IMR-90 (cell line): ENCODE results near the gene NAPB. TPM values are rescaled to one million over a fixed set of nuclear protein-coding genes. Genes with fewer than 3 reads are reported as not detected.

Source experiments
- ATAC-seq: fragments of 200-7000 bp; cut with Tn5 transposase; 2 replicates; pipeline ENCODE4 v1.9.1; 2020; ENCODE audit warnings: low read depth, mild to moderate bottlenecking, moderate library complexity
- BruUV-seq: library from RNA; stranded (reverse); fragments of 400-500 nt; replicated peaks from 2 replicates; lab custom pipeline; 2021; lab: Mats Ljungman, UMichigan
- CTCF ChIA-PET: fragments of 300-600 bp; formaldehyde crosslinking; extraction: SDS; loops from one replicate; lab custom pipeline; 2021; ENCODE audit warnings: antibody characterized with exemption; lab: Yijun Ruan, JAX
- POLR2A ChIA-PET: fragments of 300-600 bp; sonication (Branson Sonifier 250); formaldehyde crosslinking; loops from one replicate; lab custom pipeline; 2022; ENCODE audit warnings: antibody characterized with exemption; ENCODE audit not compliant: unreplicated experiment; lab: Charles Lee
- DNase-seq: peaks from one replicate; pipeline ENCODE4 v3.0.0; 2013
- H2AFZ ChIP-seq: replicated peaks from 2 replicates; pipeline ENCODE3; 2013; ENCODE audit warnings: low read length, mild to moderate bottlenecking; ENCODE audit not compliant: poor library complexity
- H2AK5ac ChIP-seq: 2 replicates; pipeline ENCODE4 v1.6.1; 2013; ENCODE audit warnings: low read depth, low read length, inconsistent platforms
- H2AK9ac ChIP-seq: replicated peaks from 2 replicates; pipeline ENCODE3; 2013; ENCODE audit warnings: mild to moderate bottlenecking, low read depth, low read length, moderate library complexity; ENCODE audit not compliant: poor library complexity
- H2BK120ac ChIP-seq: 2 replicates; pipeline ENCODE4 v1.6.1; 2013; ENCODE audit warnings: low read depth, low read length, inconsistent platforms
- H2BK15ac ChIP-seq: 3 replicates; pipeline ENCODE4 v1.6.1; 2013; ENCODE audit warnings: low read depth, low read length, inconsistent platforms
- H2BK20ac ChIP-seq: 2 replicates; pipeline ENCODE4 v1.6.1; 2013; ENCODE audit warnings: low read depth, mild to moderate bottlenecking, inconsistent platforms, low read length, moderate library complexity
- H2BK5ac ChIP-seq: 2 replicates; pipeline ENCODE4 v1.6.1; 2013; ENCODE audit warnings: mild to moderate bottlenecking, low read depth, low read length, inconsistent platforms; ENCODE audit not compliant: poor library complexity, severe bottlenecking
- H3K14ac ChIP-seq: replicated peaks from 2 replicates; pipeline ENCODE4 v1.6.1; 2013; ENCODE audit warnings: low read depth, low read length, inconsistent platforms
- H3K18ac ChIP-seq: 2 replicates; pipeline ENCODE4 v1.6.1; 2013; ENCODE audit warnings: low read depth, low read length, control low read depth
- H3K23ac ChIP-seq: 2 replicates; pipeline ENCODE4 v1.6.1; 2013; ENCODE audit warnings: low read depth, low read length, inconsistent platforms
- H3K27ac ChIP-seq: 2 replicates; pipeline ENCODE4 v1.5.1; 2013; ENCODE audit warnings: mild to moderate bottlenecking, control low read depth, low read length; ENCODE audit not compliant: insufficient read depth
- H3K27me3 ChIP-seq: 2 replicates; pipeline ENCODE4 v1.6.1; 2013; ENCODE audit warnings: low read length; ENCODE audit not compliant: control insufficient read depth, insufficient read depth
- H3K36me3 ChIP-seq: 2 replicates; pipeline ENCODE4 v1.6.1; 2013; ENCODE audit warnings: low read length, mixed read lengths; ENCODE audit not compliant: control insufficient read depth, insufficient read depth
- H3K4ac ChIP-seq: 2 replicates; pipeline ENCODE4 v1.6.1; 2013; ENCODE audit warnings: low read depth, low read length, inconsistent platforms
- H3K4me1 ChIP-seq: 2 replicates; pipeline ENCODE4 v1.6.1; 2013; ENCODE audit warnings: low read length, mixed read lengths; ENCODE audit not compliant: control insufficient read depth, insufficient read depth
- H3K4me2 ChIP-seq: 2 replicates; pipeline ENCODE4 v1.6.1; 2013; ENCODE audit warnings: low read depth, mild to moderate bottlenecking, control low read depth, low read length, moderate library complexity
- H3K4me3 ChIP-seq: 2 replicates; pipeline ENCODE4 v1.5.1; 2013; ENCODE audit warnings: low read depth, mild to moderate bottlenecking, control low read depth, low read length, moderate library complexity; ENCODE audit not compliant: insufficient read depth
- H3K56ac ChIP-seq: 2 replicates; pipeline ENCODE4 v1.6.1; 2013; ENCODE audit warnings: low read length, inconsistent platforms; ENCODE audit not compliant: insufficient read depth; ENCODE audit errors: extremely low read depth
- H3K79me1 ChIP-seq, 2 experiments: 2 replicates each; pipeline ENCODE4 v1.6.1; 2013; ENCODE audit warnings: low read length in 2 of 2, inconsistent platforms in 1 of 2, low read depth in 1 of 2
- H3K9ac ChIP-seq: 2 replicates; pipeline ENCODE4 v1.6.1; 2013; ENCODE audit warnings: low read depth, low read length, control low read depth
- H3K9me1 ChIP-seq: 2 replicates; pipeline ENCODE4 v1.6.1; 2013; ENCODE audit warnings: low read length, inconsistent platforms; ENCODE audit not compliant: insufficient read depth
- H3K9me3 ChIP-seq: 2 replicates; pipeline ENCODE4 v1.6.1; 2013; ENCODE audit warnings: low read length; ENCODE audit not compliant: control insufficient read depth, insufficient read depth
- H4K20me1 ChIP-seq: 2 replicates; pipeline ENCODE4 v1.6.1; 2013; ENCODE audit warnings: low read length, inconsistent platforms; ENCODE audit not compliant: insufficient read depth
- H4K5ac ChIP-seq: 2 replicates; pipeline ENCODE4 v1.6.1; 2013; ENCODE audit warnings: mild to moderate bottlenecking, low read depth, low read length, control low read depth
- H4K8ac ChIP-seq, 2 experiments: 2 replicates each; pipeline ENCODE4 v1.6.1; 2013; ENCODE audit warnings: low read depth in 2 of 2, low read length in 2 of 2, control low read depth in 1 of 2, inconsistent platforms in 1 of 2
- H4K91ac ChIP-seq: 2 replicates; pipeline ENCODE4 v1.6.1; 2013; ENCODE audit warnings: low read depth, low read length, inconsistent platforms; ENCODE audit not compliant: insufficient read depth
- CEBPB ChIP-seq: IDR thresholded peaks from 2 replicates; pipeline ENCODE4 v1.6.1; 2012; ENCODE audit warnings: low read depth, low read length, improper control_type of control experiment
- POLR2A ChIP-seq: IDR thresholded peaks from 2 replicates; pipeline ENCODE4 v1.6.1; 2012; ENCODE audit warnings: mild to moderate bottlenecking, low read depth, low read length
- SMC3 ChIP-seq: fragments of 150-350 bp; IDR thresholded peaks from 2 replicates; pipeline ENCODE4 v1.6.1; 2016; ENCODE audit warnings: low read depth, mild to moderate bottlenecking, antibody characterized with exemption, low read length, moderate library complexity
- WGBS, 2 experiments: methylation state at CpG; one replicate each; pipeline versions ENCODE4 v1.1.5 to v1.1.7; 2013; ENCODE audit warnings: missing lambda C conversion rate in 2 of 2; ENCODE audit not compliant: insufficient read length in 1 of 2; ENCODE audit errors: extremely low coverage in 2 of 2; 5-methylcytosine and 5-hydroxymethylcytosine counted together
- dilution Hi-C: fragments of 300-500 bp; cut with HindIII; formaldehyde crosslinking; loops from one replicate; pipeline ENCODE4 v1.14.3; 2018; ENCODE audit warnings: low sequenced_read_pairs; ENCODE audit not compliant: unreplicated experiment
- in situ Hi-C: fragments of 300-500 bp; cut with MboI; formaldehyde crosslinking; loops from 3 replicates; pipeline ENCODE4 v1.14.3; 2019; ENCODE audit warnings: low sequenced_read_pairs, inconsistent platforms, mixed read lengths
- intact Hi-C: fragments of 100-400 bp; cut with micrococcal nuclease; formaldehyde crosslinking; loops from 2 replicates; pipeline ENCODE4 v1.10.0; 2022
- polyA plus RNA-seq, 3 experiments: library from polyadenylated mRNA; depleted of rRNA; stranded (reverse); fragments of >200 nt; gene quantifications; 2 replicates each; pipeline ENCODE4 v1.2.3, GENCODE V29; 2012; ENCODE audit warnings: low replicate concordance in 1 of 3
- total RNA-seq: library from RNA; depleted of rRNA; stranded (reverse); fragments of >200 nt; gene quantifications from 2 replicates; pipeline ENCODE4 v1.2.3, GENCODE V29; 2012
- TF ChIP-seq, protein P1 (sequence below): fragments of 150-350 bp; IDR thresholded peaks from 2 replicates; pipeline ENCODE4 v1.6.1; 2017; ENCODE audit warnings: mild to moderate bottlenecking, antibody characterized with exemption, low read length, low read depth

Gene NAPB
- total and polyA plus RNA-seq, 2 of the 4 experiments (the other 2 are of a cell fraction), result 4.4 to 5.2 TPM

DNA sequence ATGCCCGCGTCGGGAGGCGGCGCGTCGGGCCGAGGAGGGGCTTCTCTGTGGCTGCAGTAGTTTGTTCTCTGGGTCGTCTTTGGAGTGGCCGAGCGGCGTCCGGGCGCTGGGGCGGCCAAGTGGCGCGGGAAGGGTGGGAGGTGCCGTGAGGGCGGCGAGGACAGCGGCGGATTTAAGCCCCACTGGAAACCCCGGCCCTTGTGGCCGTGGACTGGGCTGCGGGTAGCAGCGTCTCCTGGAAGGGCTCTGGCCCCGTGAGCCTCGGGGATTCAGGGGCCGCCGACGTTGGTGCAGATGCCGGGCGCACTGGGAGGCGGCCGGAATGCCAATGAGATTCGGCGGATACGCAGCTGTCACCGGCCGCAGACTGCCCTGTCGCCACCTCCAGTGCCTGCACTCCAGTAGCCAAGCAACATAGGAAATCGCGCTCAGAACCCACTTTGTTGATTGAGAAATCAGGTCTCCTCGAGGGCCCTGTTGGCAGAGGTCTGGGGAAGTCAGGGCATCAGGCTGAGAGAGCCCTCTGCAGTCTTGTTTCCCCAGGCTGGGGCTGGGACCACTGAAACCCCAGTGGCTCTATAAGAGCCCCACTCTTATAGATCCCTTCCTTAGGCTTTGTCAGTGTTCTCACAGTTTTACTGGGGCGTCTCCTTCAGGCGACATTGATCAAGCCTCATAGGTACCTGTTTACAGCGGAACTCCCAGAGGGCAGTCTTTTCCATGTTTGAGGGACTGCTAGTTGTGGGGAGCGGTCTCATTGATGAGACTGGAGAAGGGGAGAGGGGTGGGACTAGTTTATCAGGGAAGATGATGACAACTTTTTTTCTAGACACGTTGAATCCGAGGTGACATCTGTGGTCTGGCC is 58.7 kb downstream of the NAPB start:
- Histone ChIP-seq H3K23ac (peak overlapping the region; percentile 78), H2BK5ac (peak overlapping the region; percentile 15), H3K4me2 (peak overlapping the region; percentile 75), H4K8ac (no peak overlapping the region), H3K79me1 (peaks cover 19 to 47% of the 10 kb centered on the region in 2 experiments), H2BK120ac (no peak overlapping the region), H3K27me3 (no peaks in the 10 kb centered on the region), H3K36me3 (peaks cover 15% of the 10 kb centered on the region), H2BK15ac (no peak overlapping the region), H3K4me3 (peak overlapping the region; percentile 76), H3K9ac (peak overlapping the region; percentile 79), H3K4ac (peak overlapping the region; percentile 68), H3K18ac (no peak overlapping the region), H3K4me1 (peaks cover 11% of the 10 kb centered on the region), H2BK20ac (no peak overlapping the region), H2AK9ac (peak overlapping the region; percentile 77), H3K9me1 (peaks cover 11% of the 10 kb centered on the region), H3K9me3 (no peaks in the 10 kb centered on the region), H4K20me1 (peaks cover 41% of the 10 kb centered on the region), H3K27ac (peak overlapping the region; percentile 65), H4K91ac (peak overlapping the region; percentile 17; the same call in 1 of the 2 replicates), H4K5ac (no peak overlapping the region), H2AK5ac (peak overlapping the region; percentile 29; the same call in 1 of the 2 replicates), H3K56ac (peak overlapping the region; percentile 26; the same call in 1 of the 2 replicates), H3K14ac (peak overlapping the region; percentile 57), H2AFZ (peak overlapping the region; percentile 93)
- DNase-seq (peak; percentile 28), ATAC-seq (peak; percentile 42)
- WGBS, 2 experiments, result 5% methylated on average over 32 of the region's 50 CpGs; no CpG with 5 or more reads in 1 of the 2 experiments
- dilution Hi-C loops, result no loop called here
- BruUV-seq, result no TSS peak
- ChIA-PET CTCF (no interaction called here), POLR2A (interaction anchor here (0.6 kb wide), 1 partner anchor 12 kb away, joined by 3 read pairs; the partner anchor contains the start of gene NXT1)
- TF ChIP-seq POLR2A, result 0 out of 2 replicates have a peak, but pooled peaks have one; percentile 6
- TF ChIP-seq, protein P1, sequence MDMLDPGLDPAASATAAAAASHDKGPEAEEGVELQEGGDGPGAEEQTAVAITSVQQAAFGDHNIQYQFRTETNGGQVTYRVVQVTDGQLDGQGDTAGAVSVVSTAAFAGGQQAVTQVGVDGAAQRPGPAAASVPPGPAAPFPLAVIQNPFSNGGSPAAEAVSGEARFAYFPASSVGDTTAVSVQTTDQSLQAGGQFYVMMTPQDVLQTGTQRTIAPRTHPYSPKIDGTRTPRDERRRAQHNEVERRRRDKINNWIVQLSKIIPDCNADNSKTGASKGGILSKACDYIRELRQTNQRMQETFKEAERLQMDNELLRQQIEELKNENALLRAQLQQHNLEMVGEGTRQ, result no peak
- no peak for TF ChIP-seq SMC3
- TF ChIP-seq CEBPB, result 0 out of 2 replicates have a peak, but pooled peaks have one; percentile 44
- intact Hi-C loops, result loop anchor here (5.0 kb wide), 1 partner anchor 275 kb away; the partner anchor contains the start of gene CST3
- in situ Hi-C loops, result no loop called here
